GM13976 (cell line): ENCODE data around the gene TRIM28.
A peak's percentile ranks its signal among the peaks of the same experiment; 100 is the strongest.

ENCODE experiments used
- DNase-seq: peaks from one replicate; pipeline ENCODE4 v3.0.0; 2012; ENCODE audit warnings: low spot score
- CTCF ChIP-seq: IDR thresholded peaks from 2 replicates; pipeline ENCODE4 v1.5.1; 2012; ENCODE audit warnings: borderline replicate concordance, mild to moderate bottlenecking; ENCODE audit not compliant: insufficient read depth; ENCODE audit errors: extremely low read depth, missing control alignments, control extremely low read depth
- in situ Hi-C: fragments of 300-500 bp; cut with MboI; formaldehyde crosslinking; loops from one replicate; pipeline ENCODE4 v1.12.0; 2022; ENCODE audit warnings: low sequenced_read_pairs, mixed read lengths, inconsistent platforms; ENCODE audit not compliant: unreplicated experiment

TRIM28 gene

GRCh38 chr19:58515259-58515658 lies 28.6 kb upstream of the TRIM28 start:
- no peak for DNase-seq
- no peak for TF ChIP-seq CTCF
- in situ Hi-C loops, result no loop called here

- in situ Hi-C loops, result no loop called here
- DNase-seq, result no peak
- no peak for TF ChIP-seq CTCF
These were observed 27.5 kb upstream of the TRIM28 start for GRCh38 chr19:58516246-58516836.

GRCh38 chr19:58516964-58517833 lies 26.7 kb upstream of the TRIM28 start:
- no peak for TF ChIP-seq CTCF
- no peak for DNase-seq
- in situ Hi-C loops, result no loop called here

- in situ Hi-C loops, result no loop called here
These were observed 25.4 kb upstream of the TRIM28 start for GRCh38 chr19:58518256-58519086.

GRCh38 chr19:58519087-58519354 lies 24.8 kb upstream of the TRIM28 start:
- in situ Hi-C loops, result no loop called here
- peak; percentile 28 for TF ChIP-seq CTCF
- DNase-seq, result peak; percentile 64

More at GRCh38 chr19:58518256-58519086, 25.4 kb upstream of the TRIM28 start:
- TF ChIP-seq CTCF, result no peak
- no peak for DNase-seq
